H1 (cell line): ENCODE data around the gene JMJD1C. TPM values are rescaled to one million over a fixed set of nuclear protein-coding genes. Genes with fewer than 3 reads are reported as not detected.

Experiments
- NRF1 ChIP-seq: IDR thresholded peaks from 2 replicates; pipeline ENCODE4 v1.6.1; 2011; ENCODE audit warnings: mild to moderate bottlenecking, low read depth, low read length, improper control_type of control experiment
- POU5F1 ChIP-seq: IDR thresholded peaks from 2 replicates; pipeline ENCODE4 v1.6.1; 2011; ENCODE audit warnings: low read depth, mild to moderate bottlenecking, low read length, moderate library complexity
- RFX5 ChIP-seq: IDR thresholded peaks from 2 replicates; pipeline ENCODE4 v1.6.1; 2011; ENCODE audit warnings: low read depth, low read length, improper control_type of control experiment, borderline replicate concordance
- SRF ChIP-seq: IDR thresholded peaks from 2 replicates; pipeline ENCODE4 v1.6.1; 2011; ENCODE audit warnings: mild to moderate bottlenecking, low read depth, low read length, moderate library complexity
- polyA plus RNA-seq, 7 experiments: library from polyadenylated mRNA; depleted of rRNA in 3 of 7; stranded (reverse) in 5 of 7; unstranded in 2 of 7; fragments of >200 nt in 5 of 7; fragments of 200-250 nt in 2 of 7; gene quantifications; 1 replicate in 5 of 7; 2 replicates in 1 of 7; 4 replicates in 1 of 7; pipeline versions ENCODE4 v1.2.1 to v1.2.3, GENCODE V29; 2011 to 2013; ENCODE audit warnings: missing spikeins in 2 of 7, mixed read lengths in 2 of 7
- total RNA-seq: library from RNA; stranded (reverse); fragmentation: NEBNext Ultra II Directional; extraction: Animal tissue kit (Norgen Biotek cat#: 25700); gene quantifications from 2 replicates; pipeline ENCODE4 v1.2.1, GENCODE V29; 2021
- TF ChIP-seq, protein P1 (sequence below): IDR thresholded peaks from 2 replicates; pipeline ENCODE4 v1.6.1; 2011; ENCODE audit warnings: low read depth, mild to moderate bottlenecking, low read length; ENCODE audit not compliant: insufficient read depth

Gene JMJD1C
- total and polyA plus RNA-seq, 2 of the 8 experiments (the other 6 are each of a cell fraction or from before 2014, with no cell fraction given): 54.5 to 210 TPM

DNA sequence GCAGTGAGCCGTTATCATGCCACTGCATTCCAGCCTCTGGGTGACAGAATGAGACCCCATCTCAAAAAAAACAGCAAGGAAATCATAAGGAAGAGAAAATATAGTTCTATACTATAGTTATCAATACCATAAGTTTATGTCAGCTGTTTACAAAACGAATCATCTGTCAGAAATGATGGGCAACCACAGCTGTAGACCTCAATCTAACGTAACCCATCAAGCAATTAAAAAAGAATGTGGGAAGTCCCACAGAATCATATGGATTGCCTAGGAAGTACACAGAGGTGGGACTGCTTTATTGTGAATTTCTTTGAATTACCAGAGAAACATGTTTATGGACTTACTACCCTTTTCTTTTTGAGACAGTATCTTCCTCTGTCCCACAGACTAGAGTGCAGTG lies 325.7 kb downstream of the JMJD1C start (continued):
- TF ChIP-seq, protein P1, sequence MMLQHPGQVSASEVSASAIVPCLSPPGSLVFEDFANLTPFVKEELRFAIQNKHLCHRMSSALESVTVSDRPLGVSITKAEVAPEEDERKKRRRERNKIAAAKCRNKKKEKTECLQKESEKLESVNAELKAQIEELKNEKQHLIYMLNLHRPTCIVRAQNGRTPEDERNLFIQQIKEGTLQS: no peak
- TF ChIP-seq SRF: no peak
- TF ChIP-seq POU5F1: no peak
- TF ChIP-seq RFX5: no peak
- TF ChIP-seq NRF1: no peak
